HEK293 (cell line): ENCODE measurements around the gene ACADSB.

Source experiments
- CTCF ChIA-PET: fragments of 350-600 bp; formaldehyde crosslinking; extraction: SDS; loops from one replicate; lab custom pipeline; 2021; ENCODE audit warnings: antibody characterized with exemption; lab: Yijun Ruan, JAX
- POLR2A ChIA-PET: fragments of 300-600 bp; formaldehyde crosslinking; extraction: SDS; loops from one replicate; lab custom pipeline; 2020; ENCODE audit warnings: antibody characterized with exemption, inconsistent platforms; lab: Yijun Ruan, JAX
- H3K27ac ChIP-seq: fragments of 200-500 bp; sonication (Bioruptor generic); 2 replicates; pipeline ENCODE4 v1.5.1; 2014; ENCODE audit warnings: low read depth, low read length, control low read depth, inconsistent platforms; ENCODE audit errors: extremely low read depth
- H3K36me3 ChIP-seq, 2 experiments: fragments of 200-500 bp in 1 of 2; sonication (Bioruptor generic) in 1 of 2; 1 replicate in 1 of 2; 2 replicates in 1 of 2; pipeline ENCODE4 v1.5.1; 2014 to 2017; ENCODE audit warnings: inconsistent platforms in 2 of 2, low read length in 2 of 2; ENCODE audit not compliant: control insufficient read depth in 2 of 2, insufficient read depth in 1 of 2
- H3K4me1 ChIP-seq: fragments of 200-500 bp; sonication (Bioruptor generic); 2 replicates; pipeline ENCODE4 v1.5.1; 2014; ENCODE audit warnings: mild to moderate bottlenecking, low read length, inconsistent platforms; ENCODE audit not compliant: control insufficient read depth, insufficient read depth
- H3K4me3 ChIP-seq: 2 replicates; pipeline ENCODE4 v1.5.1; 2011; ENCODE audit warnings: low read depth, mild to moderate bottlenecking, control low read depth, low read length, moderate library complexity
- H3K9me3 ChIP-seq: fragments of 200-500 bp; sonication (Bioruptor generic); 2 replicates; pipeline ENCODE4 v1.5.1; 2014; ENCODE audit warnings: low read depth, low read length, inconsistent platforms; ENCODE audit not compliant: control insufficient read depth, insufficient read depth
- GLI2 ChIP-seq: fragments of 450-650 bp; formaldehyde crosslinking; IDR thresholded peaks from 2 replicates; pipeline ENCODE4; 2017; ENCODE audit warnings: missing biosample characterization, missing genetic modification characterization, low read depth, borderline replicate concordance
- MZF1 ChIP-seq: fragments of 450-650 bp; formaldehyde crosslinking; IDR thresholded peaks from 2 replicates; pipeline ENCODE4 v1.5.1; 2017; ENCODE audit warnings: missing biosample characterization, missing genetic modification characterization, borderline replicate concordance
- PRDM1 ChIP-seq: fragments of 450-650 bp; formaldehyde crosslinking; IDR thresholded peaks from 2 replicates; pipeline ENCODE4; 2016; ENCODE audit warnings: missing biosample characterization, missing genetic modification characterization
- YY1 ChIP-seq: fragments of 450-650 bp; formaldehyde crosslinking; IDR thresholded peaks from 2 replicates; pipeline ENCODE4 v1.5.1; 2018; ENCODE audit warnings: missing biosample characterization, missing genetic modification characterization
- ZBTB17 ChIP-seq: fragments of 450-650 bp; formaldehyde crosslinking; IDR thresholded peaks from 2 replicates; pipeline ENCODE4 v1.5.1; 2016; ENCODE audit warnings: missing biosample characterization, missing genetic modification characterization
- ZBTB20 ChIP-seq: fragments of 450-650 bp; formaldehyde crosslinking; IDR thresholded peaks from 2 replicates; pipeline ENCODE4 v1.5.1; 2016; ENCODE audit warnings: missing biosample characterization, missing genetic modification characterization
- ZNF140 ChIP-seq: fragments of 450-650 bp; formaldehyde crosslinking; IDR thresholded peaks from 2 replicates; pipeline ENCODE4 v1.5.1; 2016; ENCODE audit warnings: missing biosample characterization, missing genetic modification characterization
- ZNF16 ChIP-seq: fragments of 450-650 bp; formaldehyde crosslinking; IDR thresholded peaks from 2 replicates; pipeline ENCODE4 v1.5.1; 2016; ENCODE audit warnings: low read depth, missing biosample characterization, missing genetic modification characterization
- ZNF202 ChIP-seq: fragments of 450-650 bp; formaldehyde crosslinking; IDR thresholded peaks from 2 replicates; pipeline ENCODE4 v1.5.1; 2016; ENCODE audit warnings: missing biosample characterization, missing genetic modification characterization, borderline replicate concordance
- ZNF223 ChIP-seq: fragments of 450-650 bp; formaldehyde crosslinking; IDR thresholded peaks from 2 replicates; pipeline ENCODE4 v1.5.1; 2016; ENCODE audit warnings: missing biosample characterization, missing genetic modification characterization
- ZNF24 ChIP-seq: fragments of 450-650 bp; formaldehyde crosslinking; IDR thresholded peaks from 2 replicates; pipeline ENCODE4 v1.5.1; 2016; ENCODE audit warnings: missing biosample characterization, missing genetic modification characterization
- ZNF324 ChIP-seq: fragments of 450-650 bp; formaldehyde crosslinking; IDR thresholded peaks from 2 replicates; pipeline ENCODE4 v1.5.1; 2016; ENCODE audit warnings: missing biosample characterization, missing genetic modification characterization
- ZNF366 ChIP-seq: fragments of 450-650 bp; formaldehyde crosslinking; conservative IDR thresholded peaks from 2 replicates; pipeline ENCODE4 v1.5.1; 2016; ENCODE audit warnings: missing biosample characterization, missing genetic modification characterization
- ZNF501 ChIP-seq: fragments of 450-650 bp; formaldehyde crosslinking; IDR thresholded peaks from 2 replicates; pipeline ENCODE4 v1.5.1; 2016; ENCODE audit warnings: missing biosample characterization, missing genetic modification characterization
- ZNF521 ChIP-seq: fragments of 450-650 bp; formaldehyde crosslinking; IDR thresholded peaks from 2 replicates; pipeline ENCODE4 v1.5.1; 2017; ENCODE audit warnings: missing biosample characterization, mild to moderate bottlenecking, missing genetic modification characterization
- ZNF571 ChIP-seq: fragments of 450-650 bp; formaldehyde crosslinking; IDR thresholded peaks from 2 replicates; pipeline ENCODE4 v1.5.0; 2017; ENCODE audit warnings: missing biosample characterization, missing genetic modification characterization
- ZNF776 ChIP-seq: fragments of 450-650 bp; formaldehyde crosslinking; IDR thresholded peaks from 2 replicates; pipeline ENCODE4 v1.5.0; 2017; ENCODE audit warnings: missing biosample characterization, missing genetic modification characterization, borderline replicate concordance
- ZNF785 ChIP-seq: fragments of 450-650 bp; formaldehyde crosslinking; IDR thresholded peaks from 2 replicates; pipeline ENCODE4 v1.5.1; 2016; ENCODE audit warnings: missing biosample characterization, missing genetic modification characterization
- ZSCAN23 ChIP-seq: fragments of 450-650 bp; formaldehyde crosslinking; IDR thresholded peaks from 2 replicates; pipeline ENCODE4 v1.5.1; 2016; ENCODE audit warnings: missing biosample characterization, missing genetic modification characterization
- TF ChIP-seq, protein P1 (sequence below): IDR thresholded peaks from 2 replicates; pipeline ENCODE4 v1.6.1; 2011; ENCODE audit warnings: mild to moderate bottlenecking, low read depth, low read length, borderline replicate concordance
- TF ChIP-seq, protein P2 (sequence below): fragments of 450-650 bp; formaldehyde crosslinking; IDR thresholded peaks from 2 replicates; pipeline ENCODE4 v1.5.1; 2016; ENCODE audit warnings: missing biosample characterization, missing genetic modification characterization
- TF ChIP-seq, protein P3 (sequence below): fragments of 450-650 bp; formaldehyde crosslinking; IDR thresholded peaks from 2 replicates; pipeline ENCODE4 v1.5.1; 2017; ENCODE audit warnings: missing biosample characterization, missing genetic modification characterization
- TF ChIP-seq, protein P4 (sequence below): fragments of 450-650 bp; formaldehyde crosslinking; IDR thresholded peaks from 2 replicates; pipeline ENCODE4 v1.5.1; 2016; ENCODE audit warnings: missing biosample characterization, missing genetic modification characterization
- TF ChIP-seq, protein P5 (sequence below): fragments of 450-650 bp; formaldehyde crosslinking; IDR thresholded peaks from 2 replicates; pipeline ENCODE4 v1.5.1; 2017; ENCODE audit warnings: missing biosample characterization, missing genetic modification characterization
- TF ChIP-seq, protein P6 (sequence below): fragments of 450-650 bp; formaldehyde crosslinking; IDR thresholded peaks from 2 replicates; pipeline ENCODE4 v1.5.1; 2016; ENCODE audit warnings: missing biosample characterization, missing genetic modification characterization

ACADSB gene

DNA sequence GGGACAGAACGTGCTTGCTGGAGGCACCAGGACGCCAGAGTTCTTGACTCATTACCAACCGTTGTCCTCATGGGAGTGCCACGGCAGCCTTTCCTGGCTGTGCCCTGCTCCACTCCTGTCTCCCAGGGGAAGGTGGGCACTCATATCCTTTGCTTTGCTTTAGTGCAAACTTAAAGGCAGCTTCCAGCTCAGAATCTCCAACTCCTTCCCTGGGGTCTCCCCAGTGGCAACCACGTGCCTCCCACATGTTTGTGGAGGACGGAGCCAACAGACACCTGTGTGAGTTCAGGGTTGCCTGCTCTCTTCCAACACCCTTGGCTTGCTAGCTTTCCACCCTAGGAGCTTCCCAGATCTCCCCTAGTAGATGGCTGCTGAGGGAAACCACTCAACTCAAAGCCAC lies 75.0 kb downstream of the ACADSB start:
- CTCF ChIA-PET, result no interaction called here
- no peak for TF ChIP-seq ZNF140
- TF ChIP-seq, protein P1, sequence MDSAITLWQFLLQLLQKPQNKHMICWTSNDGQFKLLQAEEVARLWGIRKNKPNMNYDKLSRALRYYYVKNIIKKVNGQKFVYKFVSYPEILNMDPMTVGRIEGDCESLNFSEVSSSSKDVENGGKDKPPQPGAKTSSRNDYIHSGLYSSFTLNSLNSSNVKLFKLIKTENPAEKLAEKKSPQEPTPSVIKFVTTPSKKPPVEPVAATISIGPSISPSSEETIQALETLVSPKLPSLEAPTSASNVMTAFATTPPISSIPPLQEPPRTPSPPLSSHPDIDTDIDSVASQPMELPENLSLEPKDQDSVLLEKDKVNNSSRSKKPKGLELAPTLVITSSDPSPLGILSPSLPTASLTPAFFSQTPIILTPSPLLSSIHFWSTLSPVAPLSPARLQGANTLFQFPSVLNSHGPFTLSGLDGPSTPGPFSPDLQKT, result no peak
- TF ChIP-seq ZNF776, result no peak
- TF ChIP-seq ZNF16, result no peak
- no peak for TF ChIP-seq YY1 (tag by site-specific recombination)
- TF ChIP-seq, protein P2, sequence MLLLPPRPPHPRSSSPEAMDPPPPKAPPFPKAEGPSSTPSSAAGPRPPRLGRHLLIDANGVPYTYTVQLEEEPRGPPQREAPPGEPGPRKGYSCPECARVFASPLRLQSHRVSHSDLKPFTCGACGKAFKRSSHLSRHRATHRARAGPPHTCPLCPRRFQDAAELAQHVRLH, result no peak
- TF ChIP-seq MZF1 (tag by site-specific recombination), result no peak
- TF ChIP-seq GLI2 (tag by site-specific recombination), result no peak
- TF ChIP-seq, protein P3, sequence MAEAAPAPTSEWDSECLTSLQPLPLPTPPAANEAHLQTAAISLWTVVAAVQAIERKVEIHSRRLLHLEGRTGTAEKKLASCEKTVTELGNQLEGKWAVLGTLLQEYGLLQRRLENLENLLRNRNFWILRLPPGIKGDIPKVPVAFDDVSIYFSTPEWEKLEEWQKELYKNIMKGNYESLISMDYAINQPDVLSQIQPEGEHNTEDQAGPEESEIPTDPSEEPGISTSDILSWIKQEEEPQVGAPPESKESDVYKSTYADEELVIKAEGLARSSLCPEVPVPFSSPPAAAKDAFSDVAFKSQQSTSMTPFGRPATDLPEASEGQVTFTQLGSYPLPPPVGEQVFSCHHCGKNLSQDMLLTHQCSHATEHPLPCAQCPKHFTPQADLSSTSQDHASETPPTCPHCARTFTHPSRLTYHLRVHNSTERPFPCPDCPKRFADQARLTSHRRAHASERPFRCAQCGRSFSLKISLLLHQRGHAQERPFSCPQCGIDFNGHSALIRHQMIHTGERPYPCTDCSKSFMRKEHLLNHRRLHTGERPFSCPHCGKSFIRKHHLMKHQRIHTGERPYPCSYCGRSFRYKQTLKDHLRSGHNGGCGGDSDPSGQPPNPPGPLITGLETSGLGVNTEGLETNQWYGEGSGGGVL (tag by site-specific recombination), result no peak
- no peak for TF ChIP-seq ZNF785 (tag by site-specific recombination)
- TF ChIP-seq ZNF501 (tag by site-specific recombination), result no peak
- TF ChIP-seq, protein P4, sequence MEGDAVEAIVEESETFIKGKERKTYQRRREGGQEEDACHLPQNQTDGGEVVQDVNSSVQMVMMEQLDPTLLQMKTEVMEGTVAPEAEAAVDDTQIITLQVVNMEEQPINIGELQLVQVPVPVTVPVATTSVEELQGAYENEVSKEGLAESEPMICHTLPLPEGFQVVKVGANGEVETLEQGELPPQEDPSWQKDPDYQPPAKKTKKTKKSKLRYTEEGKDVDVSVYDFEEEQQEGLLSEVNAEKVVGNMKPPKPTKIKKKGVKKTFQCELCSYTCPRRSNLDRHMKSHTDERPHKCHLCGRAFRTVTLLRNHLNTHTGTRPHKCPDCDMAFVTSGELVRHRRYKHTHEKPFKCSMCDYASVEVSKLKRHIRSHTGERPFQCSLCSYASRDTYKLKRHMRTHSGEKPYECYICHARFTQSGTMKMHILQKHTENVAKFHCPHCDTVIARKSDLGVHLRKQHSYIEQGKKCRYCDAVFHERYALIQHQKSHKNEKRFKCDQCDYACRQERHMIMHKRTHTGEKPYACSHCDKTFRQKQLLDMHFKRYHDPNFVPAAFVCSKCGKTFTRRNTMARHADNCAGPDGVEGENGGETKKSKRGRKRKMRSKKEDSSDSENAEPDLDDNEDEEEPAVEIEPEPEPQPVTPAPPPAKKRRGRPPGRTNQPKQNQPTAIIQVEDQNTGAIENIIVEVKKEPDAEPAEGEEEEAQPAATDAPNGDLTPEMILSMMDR (tag by site-specific recombination), result no peak
- TF ChIP-seq, protein P5, sequence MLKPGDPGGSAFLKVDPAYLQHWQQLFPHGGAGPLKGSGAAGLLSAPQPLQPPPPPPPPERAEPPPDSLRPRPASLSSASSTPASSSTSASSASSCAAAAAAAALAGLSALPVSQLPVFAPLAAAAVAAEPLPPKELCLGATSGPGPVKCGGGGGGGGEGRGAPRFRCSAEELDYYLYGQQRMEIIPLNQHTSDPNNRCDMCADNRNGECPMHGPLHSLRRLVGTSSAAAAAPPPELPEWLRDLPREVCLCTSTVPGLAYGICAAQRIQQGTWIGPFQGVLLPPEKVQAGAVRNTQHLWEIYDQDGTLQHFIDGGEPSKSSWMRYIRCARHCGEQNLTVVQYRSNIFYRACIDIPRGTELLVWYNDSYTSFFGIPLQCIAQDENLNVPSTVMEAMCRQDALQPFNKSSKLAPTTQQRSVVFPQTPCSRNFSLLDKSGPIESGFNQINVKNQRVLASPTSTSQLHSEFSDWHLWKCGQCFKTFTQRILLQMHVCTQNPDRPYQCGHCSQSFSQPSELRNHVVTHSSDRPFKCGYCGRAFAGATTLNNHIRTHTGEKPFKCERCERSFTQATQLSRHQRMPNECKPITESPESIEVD (tag by site-specific recombination), result no peak

DNA sequence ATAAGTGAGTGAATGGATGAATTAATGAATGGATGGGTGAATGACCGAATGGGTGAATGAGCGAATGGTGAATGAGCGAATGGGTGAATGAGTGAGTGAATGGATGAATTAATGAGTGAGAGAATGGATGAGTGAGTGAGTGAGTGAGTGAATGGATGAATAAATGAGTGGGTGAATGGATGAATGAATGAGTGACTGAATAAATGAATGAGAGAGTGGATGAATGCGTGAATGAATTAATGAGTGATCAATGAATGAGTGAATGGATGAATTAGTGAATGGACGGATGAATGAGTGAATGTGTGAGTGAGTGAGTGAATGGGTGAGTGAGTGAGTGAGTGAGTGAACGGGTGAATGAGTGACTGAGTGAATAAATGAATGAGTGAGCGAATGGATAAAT lies 77.5 kb downstream of the ACADSB start:
- Histone ChIP-seq H3K4me1 (no peaks in the 10 kb centered on the region), H3K36me3 (no peaks in the 10 kb centered on the region), H3K9me3 (no peaks in the 10 kb centered on the region), H3K27ac (no peak overlapping the region), H3K4me3 (no peak overlapping the region)
- TF ChIP-seq ZNF324, result no peak
- 0 out of 2 replicates have a peak, but pooled peaks have one; percentile 57 for TF ChIP-seq ZNF24
- TF ChIP-seq ZBTB17 (tag by site-specific recombination), result no peak
- TF ChIP-seq, protein P6, sequence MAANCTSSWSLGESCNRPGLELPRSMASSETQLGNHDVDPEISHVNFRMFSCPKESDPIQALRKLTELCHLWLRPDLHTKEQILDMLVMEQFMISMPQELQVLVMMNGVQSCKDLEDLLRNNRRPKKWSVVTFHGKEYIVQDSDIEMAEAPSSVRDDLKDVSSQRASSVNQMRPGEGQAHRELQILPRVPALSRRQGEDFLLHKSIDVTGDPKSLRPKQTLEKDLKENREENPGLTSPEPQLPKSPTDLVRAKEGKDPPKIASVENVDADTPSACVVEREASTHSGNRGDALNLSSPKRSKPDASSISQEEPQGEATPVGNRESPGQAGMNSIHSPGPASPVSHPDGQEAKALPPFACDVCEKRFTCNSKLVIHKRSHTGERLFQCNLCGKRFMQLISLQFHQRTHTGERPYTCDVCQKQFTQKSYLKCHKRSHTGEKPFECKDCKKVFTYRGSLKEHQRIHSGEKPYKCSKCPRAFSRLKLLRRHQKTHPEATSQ (tag by site-specific recombination), result no peak
- TF ChIP-seq PRDM1, result peak; percentile 85
- TF ChIP-seq ZNF571 (tag by site-specific recombination), result no peak
- TF ChIP-seq ZNF521, result no peak
- no peak for TF ChIP-seq ZSCAN23 (tag by site-specific recombination)
- no peak for TF ChIP-seq ZNF202
- peak; percentile 79 for TF ChIP-seq ZNF366 (tag by site-specific recombination)
- TF ChIP-seq, protein P4 (tag by site-specific recombination), result no peak
- no peak for TF ChIP-seq ZNF223 (tag by site-specific recombination)
- no peak for TF ChIP-seq ZBTB20 (tag by site-specific recombination)
- TF ChIP-seq ZNF501 (tag by site-specific recombination), result no peak
- POLR2A ChIA-PET, result no interaction called here
- CTCF ChIA-PET, result no interaction called here

More for the DNA sequence above, 75.0 kb downstream of the ACADSB start:
- Histone ChIP-seq H3K4me3 (no peak overlapping the region), H3K4me1 (no peaks in the 10 kb centered on the region), H3K36me3 (no peaks in the 10 kb centered on the region), H3K27ac (no peak overlapping the region), H3K9me3 (no peaks in the 10 kb centered on the region)
- POLR2A ChIA-PET, result no interaction called here
